ENCODE results near the gene TM2D1.
"Not testable (repeated sequence)": the region's sequence is repeated elsewhere in the genome, so short reads cannot be mapped to it uniquely, and the experiment has no call there.

Gene TM2D1

DNA sequence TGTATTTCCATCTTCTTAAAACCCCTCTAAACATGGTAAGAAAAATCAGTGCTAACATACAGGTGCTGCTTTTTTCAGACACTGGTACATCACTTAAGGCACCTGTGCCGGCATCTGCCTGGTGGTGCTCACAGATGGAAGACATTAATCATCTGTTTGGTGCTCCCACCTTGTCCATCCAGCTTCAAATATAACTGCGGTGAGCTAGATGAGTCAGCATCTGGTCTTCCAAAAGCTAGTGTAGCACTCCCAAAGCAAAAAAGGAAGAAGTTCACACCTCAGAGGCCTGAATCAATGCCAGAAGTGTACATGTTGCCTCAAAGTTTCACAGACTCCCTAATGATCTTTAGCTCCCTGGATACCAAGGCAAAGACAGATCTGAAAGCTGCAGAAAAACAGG, 44.4 kb downstream of the TM2D1 start:
- Histone ChIP-seq H3K4me3 (ENCODE audit: insufficient read depth, low read depth, low read length) (no peak overlapping the region), H3K9me3 (ENCODE audit: control insufficient read depth, low read length) (no peaks in the 10 kb centered on the region), H3K27me3 (ENCODE audit: control insufficient read depth, insufficient read depth, low read length, poor library complexity, severe bottlenecking) (no peaks in the 10 kb centered on the region), H3K27ac (ENCODE audit: insufficient read depth, low read depth, low read length, poor library complexity, severe bottlenecking) (no peak overlapping the region), H3K36me3 (ENCODE audit: control insufficient read depth, insufficient read depth, low read length) (no peaks in the 10 kb centered on the region), H3K4me1 (ENCODE audit: control insufficient read depth, insufficient read depth, low read length) (no peaks in the 10 kb centered on the region)
- 95 to 96% methylated on average over 2 of the region's 2 CpGs for WGBS, 2 experiments

DNA sequence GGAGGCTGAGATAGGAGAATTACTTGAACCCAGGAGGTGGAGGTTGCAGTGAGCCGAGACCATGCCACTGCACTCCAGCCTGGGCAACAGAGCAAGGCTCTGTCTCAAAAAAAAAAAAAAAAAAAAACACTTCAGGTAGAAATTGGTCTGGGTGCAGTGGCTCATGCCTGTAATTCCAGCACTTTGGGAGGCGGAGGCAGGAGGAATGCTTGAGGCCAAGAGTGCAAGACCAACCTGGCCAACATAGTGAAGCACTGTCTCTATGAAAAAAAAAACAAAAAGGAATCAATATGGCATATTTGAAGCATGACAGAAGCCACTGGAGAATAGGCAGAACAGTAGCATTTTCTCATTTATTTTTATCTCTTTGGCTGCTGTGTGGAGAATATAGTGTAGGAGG, 48.1 kb downstream of the TM2D1 start:
- not testable (repeated sequence) for H3K4me3 ChIP-seq (ENCODE audit: insufficient read depth, low read depth, low read length); H3K36me3 ChIP-seq (ENCODE audit: control insufficient read depth, insufficient read depth, low read length); H3K9me3 ChIP-seq (ENCODE audit: control insufficient read depth, low read length); H3K27ac ChIP-seq (ENCODE audit: insufficient read depth, low read depth, low read length, poor library complexity, severe bottlenecking); H3K4me1 ChIP-seq (ENCODE audit: control insufficient read depth, insufficient read depth, low read length); H3K27me3 ChIP-seq (ENCODE audit: control insufficient read depth, insufficient read depth, low read length, poor library complexity, severe bottlenecking)
- 79 to 92% methylated on average over 2 of the region's 2 CpGs for WGBS, 2 experiments

DNA sequence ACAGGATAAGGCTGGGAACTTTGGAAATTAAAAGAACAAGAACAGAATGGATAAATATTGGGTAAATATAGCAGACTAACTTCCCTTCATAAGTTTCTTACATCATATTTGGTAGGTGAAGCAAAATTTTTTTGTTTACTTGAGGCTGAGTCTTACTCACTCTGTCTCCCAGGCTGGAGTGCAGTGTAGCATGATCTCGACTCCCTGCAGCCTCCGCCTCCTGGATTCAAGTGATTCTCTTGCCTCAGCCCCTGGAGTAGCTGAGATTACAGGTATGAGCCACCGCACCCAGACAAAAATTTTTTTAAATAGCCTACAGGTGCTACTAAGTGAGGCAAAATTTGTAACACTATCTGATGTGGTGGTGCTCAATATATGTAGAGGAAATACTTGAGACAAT, 50.7 kb downstream of the TM2D1 start:
- no peaks in the 10 kb centered on the region for H3K4me1 ChIP-seq (ENCODE audit: control insufficient read depth, insufficient read depth, low read length)
- H3K4me3 ChIP-seq (ENCODE audit: insufficient read depth, low read depth, low read length), result no peak overlapping the region
- WGBS, 2 experiments, result 88 to 92% methylated on average over 3 of the region's 3 CpGs
- no peaks in the 10 kb centered on the region for H3K9me3 ChIP-seq (ENCODE audit: control insufficient read depth, low read length)
- H3K27me3 ChIP-seq (ENCODE audit: control insufficient read depth, insufficient read depth, low read length, poor library complexity, severe bottlenecking), result no peaks in the 10 kb centered on the region
- no peaks in the 10 kb centered on the region for H3K36me3 ChIP-seq (ENCODE audit: control insufficient read depth, insufficient read depth, low read length)
- no peak overlapping the region for H3K27ac ChIP-seq (ENCODE audit: insufficient read depth, low read depth, low read length, poor library complexity, severe bottlenecking)

DNA sequence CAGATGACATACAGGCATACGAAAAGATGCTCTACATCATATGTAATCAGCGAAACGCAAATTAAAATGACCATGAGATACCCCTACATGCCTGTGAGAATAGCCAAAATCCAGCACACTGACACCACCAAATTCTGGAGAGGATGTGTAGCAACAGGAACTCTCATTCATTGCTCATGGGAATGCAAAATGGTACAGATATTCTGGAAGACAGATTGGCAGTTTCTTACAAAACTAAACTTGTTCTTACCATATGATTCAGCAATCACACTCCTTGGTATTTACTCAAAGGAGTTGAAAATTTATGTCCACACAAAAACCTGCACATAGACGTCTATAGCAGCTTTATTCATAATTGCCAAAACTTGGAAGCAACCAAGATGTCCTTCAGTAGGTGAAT, 52.6 kb downstream of the TM2D1 start:
- H3K9me3 ChIP-seq (ENCODE audit: control insufficient read depth, low read length), result no peaks in the 10 kb centered on the region
- 92 to 94% methylated on average over 4 of the region's 4 CpGs for WGBS, 2 experiments

DNA sequence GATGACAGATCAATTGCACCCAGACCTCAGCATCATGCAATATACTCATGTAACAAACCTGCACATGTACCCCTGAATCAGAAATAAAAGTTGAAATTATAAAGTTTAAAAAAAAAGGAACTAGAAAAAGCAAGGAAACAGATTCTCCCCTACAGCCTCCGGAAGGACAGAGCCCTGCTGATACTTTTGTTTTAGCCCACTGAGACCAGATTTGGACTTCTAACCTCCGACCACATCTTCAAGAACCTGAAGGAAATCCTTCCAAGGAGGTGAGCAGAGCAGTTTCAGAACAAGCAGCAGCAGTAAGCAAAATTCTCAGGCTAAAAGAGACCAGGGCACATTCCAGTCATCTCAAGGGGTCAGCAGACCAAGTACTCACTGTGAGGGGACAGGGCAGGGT, 54.5 kb downstream of the TM2D1 start:
- H3K4me1 ChIP-seq (ENCODE audit: control insufficient read depth, insufficient read depth, low read length), result no peaks in the 10 kb centered on the region
- H3K27ac ChIP-seq (ENCODE audit: insufficient read depth, low read depth, low read length, poor library complexity, severe bottlenecking), result no peak overlapping the region
- H3K36me3 ChIP-seq (ENCODE audit: control insufficient read depth, insufficient read depth, low read length), result no peaks in the 10 kb centered on the region
- no peaks in the 10 kb centered on the region for H3K27me3 ChIP-seq (ENCODE audit: control insufficient read depth, insufficient read depth, low read length, poor library complexity, severe bottlenecking)
- no peaks in the 10 kb centered on the region for H3K9me3 ChIP-seq (ENCODE audit: control insufficient read depth, low read length)
- 89 to 95% methylated on average over 2 of the region's 2 CpGs for WGBS, 2 experiments
- no peak overlapping the region for H3K4me3 ChIP-seq (ENCODE audit: insufficient read depth, low read depth, low read length)

More for the DNA sequence above, 52.6 kb downstream of the TM2D1 start:
- Histone ChIP-seq H3K27ac (ENCODE audit: insufficient read depth, low read depth, low read length, poor library complexity, severe bottlenecking) (no peak overlapping the region), H3K4me3 (ENCODE audit: insufficient read depth, low read depth, low read length) (no peak overlapping the region), H3K27me3 (ENCODE audit: control insufficient read depth, insufficient read depth, low read length, poor library complexity, severe bottlenecking) (no peaks in the 10 kb centered on the region), H3K36me3 (ENCODE audit: control insufficient read depth, insufficient read depth, low read length) (no peaks in the 10 kb centered on the region), H3K4me1 (ENCODE audit: control insufficient read depth, insufficient read depth, low read length) (no peaks in the 10 kb centered on the region)

DNA sequence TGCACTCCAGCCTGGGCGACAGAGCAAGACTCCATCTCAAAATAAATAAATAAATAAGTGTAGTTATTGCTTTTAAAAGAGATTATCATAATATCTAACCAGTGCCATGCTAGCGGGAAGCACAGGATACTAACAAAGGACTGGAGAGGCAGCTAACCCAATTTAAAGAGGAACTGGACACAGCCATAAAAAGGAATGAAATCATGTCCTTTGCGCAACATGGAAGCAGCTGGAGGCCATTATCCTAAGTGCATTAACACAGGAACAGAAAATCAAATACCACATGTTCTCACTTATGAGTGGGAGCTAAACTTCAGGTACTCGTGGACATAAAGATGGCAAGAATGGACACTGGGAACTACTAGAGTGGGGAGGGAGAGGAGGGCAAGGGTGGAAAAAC, 54.9 kb downstream of the TM2D1 start:
- WGBS, 2 experiments, result 86 to 96% methylated on average over 3 of the region's 4 CpGs
- no peaks in the 10 kb centered on the region for H3K4me1 ChIP-seq (ENCODE audit: control insufficient read depth, insufficient read depth, low read length)

DNA sequence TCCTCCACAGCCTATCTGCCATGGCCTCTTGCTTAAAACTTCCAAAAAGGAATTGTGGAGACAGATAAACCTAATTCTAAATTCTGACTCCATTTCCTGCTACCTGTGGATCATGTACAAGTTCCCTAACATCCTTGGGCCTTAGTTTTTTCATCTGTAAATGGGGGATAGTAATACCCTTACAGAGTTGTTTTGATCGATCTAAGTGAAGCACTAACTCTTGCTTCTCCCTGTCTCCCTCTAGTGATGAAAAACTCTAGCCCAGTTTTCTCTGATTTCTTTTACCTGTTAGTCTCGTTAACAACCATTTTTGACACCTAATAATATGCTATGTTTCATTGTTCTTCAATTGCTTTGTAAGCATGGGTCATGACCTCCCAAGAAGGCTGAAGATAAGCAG, 65.9 kb downstream of the TM2D1 start:
- Histone ChIP-seq H3K4me3 (ENCODE audit: insufficient read depth, low read depth, low read length) (no peak overlapping the region), H3K27ac (ENCODE audit: insufficient read depth, low read depth, low read length, poor library complexity, severe bottlenecking) (no peak overlapping the region), H3K27me3 (ENCODE audit: control insufficient read depth, insufficient read depth, low read length, poor library complexity, severe bottlenecking) (no peaks in the 10 kb centered on the region), H3K36me3 (ENCODE audit: control insufficient read depth, insufficient read depth, low read length) (no peaks in the 10 kb centered on the region), H3K4me1 (ENCODE audit: control insufficient read depth, insufficient read depth, low read length) (no peaks in the 10 kb centered on the region), H3K9me3 (ENCODE audit: control insufficient read depth, low read length) (no peaks in the 10 kb centered on the region)
- WGBS, 2 experiments, result 85 to 100% methylated on average over 1 to 2 of the region's 2 CpGs

More for the DNA sequence above, 54.9 kb downstream of the TM2D1 start:
- Histone ChIP-seq H3K36me3 (ENCODE audit: control insufficient read depth, insufficient read depth, low read length) (no peaks in the 10 kb centered on the region), H3K9me3 (ENCODE audit: control insufficient read depth, low read length) (no peaks in the 10 kb centered on the region), H3K27me3 (ENCODE audit: control insufficient read depth, insufficient read depth, low read length, poor library complexity, severe bottlenecking) (no peaks in the 10 kb centered on the region), H3K27ac (ENCODE audit: insufficient read depth, low read depth, low read length, poor library complexity, severe bottlenecking) (no peak overlapping the region), H3K4me3 (ENCODE audit: insufficient read depth, low read depth, low read length) (no peak overlapping the region)

DNA sequence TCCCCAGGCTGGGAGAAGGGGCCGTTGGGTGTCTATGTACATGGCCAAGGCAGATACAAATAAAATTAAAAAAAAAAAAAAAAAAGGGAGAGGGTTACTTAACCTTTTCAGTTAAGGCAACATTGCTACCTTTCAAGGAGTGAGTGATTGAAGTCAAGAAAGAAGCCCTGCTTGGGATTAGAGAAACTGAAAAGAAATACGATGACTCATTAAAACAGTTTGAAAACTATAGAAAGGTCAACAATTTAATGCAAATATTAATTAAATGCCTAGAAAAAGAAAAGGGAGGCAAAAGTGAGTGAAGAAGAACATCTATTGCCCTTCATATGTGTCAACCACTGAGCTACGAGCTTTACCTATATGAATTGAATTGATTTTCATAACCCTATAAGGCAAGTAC, 69.5 kb downstream of the TM2D1 start:
- no peak overlapping the region for H3K27ac ChIP-seq (ENCODE audit: insufficient read depth, low read depth, low read length, poor library complexity, severe bottlenecking)
- H3K4me3 ChIP-seq (ENCODE audit: insufficient read depth, low read depth, low read length), result no peak overlapping the region
- no peaks in the 10 kb centered on the region for H3K27me3 ChIP-seq (ENCODE audit: control insufficient read depth, insufficient read depth, low read length, poor library complexity, severe bottlenecking)
- no peaks in the 10 kb centered on the region for H3K36me3 ChIP-seq (ENCODE audit: control insufficient read depth, insufficient read depth, low read length)
- no peaks in the 10 kb centered on the region for H3K9me3 ChIP-seq (ENCODE audit: control insufficient read depth, low read length)
- no peaks in the 10 kb centered on the region for H3K4me1 ChIP-seq (ENCODE audit: control insufficient read depth, insufficient read depth, low read length)
- 96 to 100% methylated on average over 2 of the region's 3 CpGs for WGBS, 2 experiments

DNA sequence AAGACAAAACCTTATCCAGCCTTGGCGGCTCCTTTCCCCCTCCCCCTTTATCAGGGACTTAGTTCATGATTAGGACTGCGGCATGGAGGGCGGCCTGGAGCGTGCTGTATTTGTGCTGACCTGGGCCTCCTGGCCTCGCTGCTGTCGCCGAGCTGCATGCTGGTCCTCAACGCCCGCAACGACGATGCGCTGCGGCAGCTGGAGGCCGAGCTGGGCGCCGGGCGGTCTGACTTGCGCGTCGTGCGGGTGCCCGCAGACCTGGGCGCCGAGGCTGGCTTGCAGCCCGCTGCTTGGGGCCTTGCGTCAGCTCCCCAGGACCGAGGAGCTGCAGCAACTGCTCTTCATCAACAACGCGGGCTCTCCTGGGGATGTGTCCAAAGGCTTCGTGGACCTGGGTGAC, 70.9 kb downstream of the TM2D1 start:
- 93% methylated on average over 30 of the region's 30 CpGs for WGBS, 2 experiments
- H3K27ac ChIP-seq (ENCODE audit: insufficient read depth, low read depth, low read length, poor library complexity, severe bottlenecking), result no peak overlapping the region
- H3K36me3 ChIP-seq (ENCODE audit: control insufficient read depth, insufficient read depth, low read length), result no peaks in the 10 kb centered on the region
- no peaks in the 10 kb centered on the region for H3K4me1 ChIP-seq (ENCODE audit: control insufficient read depth, insufficient read depth, low read length)
- no peak overlapping the region for H3K4me3 ChIP-seq (ENCODE audit: insufficient read depth, low read depth, low read length)
- no peaks in the 10 kb centered on the region for H3K9me3 ChIP-seq (ENCODE audit: control insufficient read depth, low read length)
- no peaks in the 10 kb centered on the region for H3K27me3 ChIP-seq (ENCODE audit: control insufficient read depth, insufficient read depth, low read length, poor library complexity, severe bottlenecking)

DNA sequence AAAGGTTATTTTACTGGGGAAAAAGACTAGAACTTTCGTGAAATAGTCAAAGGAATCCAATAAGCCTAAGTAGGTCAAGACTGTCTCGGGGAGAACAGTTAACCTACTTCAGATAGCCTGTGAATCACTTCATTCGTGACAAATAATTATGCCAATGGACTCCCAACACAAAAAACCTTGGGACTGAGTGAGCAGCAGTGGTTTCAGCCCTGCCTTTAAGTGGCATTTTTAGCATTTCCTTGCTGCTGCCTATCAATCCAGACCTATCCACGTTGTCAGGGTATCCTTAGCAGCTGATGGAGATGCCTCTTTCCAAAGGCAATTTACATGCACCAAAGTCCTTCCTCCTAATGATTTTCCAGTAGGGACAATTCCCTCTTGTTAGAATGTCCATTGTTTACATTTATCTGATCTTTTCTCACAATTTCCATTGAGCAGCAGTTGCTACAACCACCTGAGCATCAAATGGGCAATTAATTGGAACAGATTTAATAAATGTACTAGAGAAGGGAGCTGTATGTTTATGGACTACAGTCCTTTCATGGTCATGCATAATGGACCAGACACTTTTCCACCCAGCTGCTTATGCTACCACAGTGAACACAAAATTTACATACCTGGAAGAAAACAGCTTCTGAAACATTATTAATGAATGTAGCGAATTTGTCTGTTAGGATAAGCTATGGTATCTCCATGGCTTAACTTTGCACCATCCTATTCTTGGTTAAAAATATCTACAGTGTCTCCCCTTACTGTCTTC, 75.8 kb downstream of the TM2D1 start:
- WGBS, 2 experiments, result 85 to 87% methylated on average over 4 of the region's 5 CpGs
- no peaks in the 10 kb centered on the region for H3K27me3 ChIP-seq (ENCODE audit: control insufficient read depth, insufficient read depth, low read length, poor library complexity, severe bottlenecking)
- H3K36me3 ChIP-seq (ENCODE audit: control insufficient read depth, insufficient read depth, low read length), result no peaks in the 10 kb centered on the region
- H3K4me1 ChIP-seq (ENCODE audit: control insufficient read depth, insufficient read depth, low read length), result no peaks in the 10 kb centered on the region
- no peaks in the 10 kb centered on the region for H3K9me3 ChIP-seq (ENCODE audit: control insufficient read depth, low read length)
- no peak overlapping the region for H3K4me3 ChIP-seq (ENCODE audit: insufficient read depth, low read depth, low read length)
- H3K27ac ChIP-seq (ENCODE audit: insufficient read depth, low read depth, low read length, poor library complexity, severe bottlenecking), result no peak overlapping the region

DNA sequence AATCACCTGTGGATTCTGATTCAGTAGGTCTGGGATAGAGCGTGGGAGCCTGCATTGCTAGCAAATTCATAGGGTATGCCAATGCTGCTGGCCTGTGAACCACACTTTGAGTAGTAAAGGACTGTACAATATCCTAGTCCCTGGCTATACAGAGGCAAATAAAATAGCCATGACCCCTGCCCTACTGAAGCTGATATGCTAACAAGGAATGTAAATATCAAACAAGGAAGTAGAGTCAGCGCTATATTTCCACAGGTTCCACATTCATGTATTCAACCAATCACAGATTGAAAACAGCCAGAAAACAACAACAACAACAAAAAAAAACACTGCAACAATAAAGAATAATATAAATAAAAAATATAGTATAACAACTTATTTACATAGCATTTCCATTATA, 77.8 kb downstream of the TM2D1 start:
- 83 to 90% methylated on average over 2 of the region's 2 CpGs for WGBS, 2 experiments
- H3K27me3 ChIP-seq (ENCODE audit: control insufficient read depth, insufficient read depth, low read length, poor library complexity, severe bottlenecking), result no peaks in the 10 kb centered on the region
- H3K4me1 ChIP-seq (ENCODE audit: control insufficient read depth, insufficient read depth, low read length), result no peaks in the 10 kb centered on the region
- H3K9me3 ChIP-seq (ENCODE audit: control insufficient read depth, low read length), result no peaks in the 10 kb centered on the region
- no peak overlapping the region for H3K4me3 ChIP-seq (ENCODE audit: insufficient read depth, low read depth, low read length)
- H3K36me3 ChIP-seq (ENCODE audit: control insufficient read depth, insufficient read depth, low read length), result no peaks in the 10 kb centered on the region
- no peak overlapping the region for H3K27ac ChIP-seq (ENCODE audit: insufficient read depth, low read depth, low read length, poor library complexity, severe bottlenecking)
